WTC11 (cell line): ENCODE results near the gene SH3PXD2A. TPM values are rescaled to one million over a fixed set of nuclear protein-coding genes. Genes with fewer than 3 reads are reported as not detected.

Source experiments
- ATAC-seq: fragments of 200-7000 bp; cut with Tn5 transposase; 2 replicates; pipeline ENCODE4 v1.10.0; 2021; ENCODE audit warnings: mild to moderate bottlenecking, moderate library complexity
- CTCF ChIA-PET: fragments of 300-600 bp; sonication (Branson Sonifier 250); formaldehyde crosslinking; loops from one replicate; lab custom pipeline; 2021; ENCODE audit warnings: antibody characterized with exemption; lab: Charles Lee
- POLR2A ChIA-PET: fragments of 350-600 bp; sonication (Branson Sonifier 250); formaldehyde crosslinking; loops from one replicate; lab custom pipeline; 2021; ENCODE audit warnings: antibody characterized with exemption; lab: Charles Lee
- DNase-seq: peaks from one replicate; pipeline ENCODE4 v3.0.0; 2021; ENCODE audit warnings: low spot score
- H3K27ac Mint-ChIP-seq: 2 replicates; pipeline ENCODE4 v1.8.0; 2021; ENCODE audit warnings: mixed read lengths
- H3K27me3 Mint-ChIP-seq: 2 replicates; pipeline ENCODE4 v1.8.0; 2021; ENCODE audit warnings: low read depth, mild to moderate bottlenecking, moderate library complexity, mixed read lengths
- H3K36me3 Mint-ChIP-seq: 2 replicates; pipeline ENCODE4 v1.8.0; 2021; ENCODE audit warnings: mixed read lengths
- H3K4me1 Mint-ChIP-seq: 2 replicates; pipeline ENCODE4 v1.8.0; 2022; ENCODE audit warnings: mixed read lengths
- H3K4me3 Mint-ChIP-seq: 2 replicates; pipeline ENCODE4 v1.8.0; 2021; ENCODE audit warnings: mild to moderate bottlenecking, moderate library complexity, mixed read lengths
- H3K9me3 Mint-ChIP-seq: 2 replicates; pipeline ENCODE4 v1.8.0; 2021; ENCODE audit warnings: mixed read lengths
- ATF1 ChIP-seq: sonication (generic); formaldehyde crosslinking; IDR thresholded peaks from 2 replicates; pipeline ENCODE4 v1.8.1; 2023; ENCODE audit warnings: mild to moderate bottlenecking, moderate library complexity, missing genetic modification reagents
- ATF2 ChIP-seq: sonication (generic); formaldehyde crosslinking; IDR thresholded peaks from 2 replicates; pipeline ENCODE4 v1.8.1; 2022; ENCODE audit warnings: low read depth, missing genetic modification reagents, borderline replicate concordance
- CREB1 ChIP-seq: sonication (generic); formaldehyde crosslinking; IDR thresholded peaks from 2 replicates; pipeline ENCODE4 v1.8.0; 2023; ENCODE audit warnings: mild to moderate bottlenecking, missing genetic modification reagents
- CTCF ChIP-seq: fragments of 200-600 bp; IDR thresholded peaks from 2 replicates; pipeline ENCODE4 v1.8.0; 2022; ENCODE audit warnings: antibody characterized with exemption
- E2F4 ChIP-seq: sonication (generic); formaldehyde crosslinking; IDR thresholded peaks from 2 replicates; pipeline ENCODE4 v1.8.1; 2022; ENCODE audit warnings: low read depth, mild to moderate bottlenecking, moderate library complexity, missing genetic modification reagents, borderline replicate concordance
- E2F5 ChIP-seq: sonication (generic); formaldehyde crosslinking; IDR thresholded peaks from 2 replicates; pipeline ENCODE4 v1.8.1; 2022; ENCODE audit warnings: mild to moderate bottlenecking, moderate library complexity, missing genetic modification reagents
- ESRRA ChIP-seq: sonication (generic); formaldehyde crosslinking; IDR thresholded peaks from 2 replicates; pipeline ENCODE4 v1.8.1; 2022; ENCODE audit warnings: mild to moderate bottlenecking, missing genetic modification reagents, borderline replicate concordance
- ETV6 ChIP-seq: sonication (generic); formaldehyde crosslinking; IDR thresholded peaks from 2 replicates; pipeline ENCODE4 v1.8.1; 2022; ENCODE audit warnings: mild to moderate bottlenecking, missing genetic modification reagents
- FOXP1 ChIP-seq: sonication (generic); formaldehyde crosslinking; IDR thresholded peaks from 2 replicates; pipeline ENCODE4 v1.8.0; 2022; ENCODE audit warnings: missing genetic modification reagents, mild to moderate bottlenecking, moderate library complexity, borderline replicate concordance
- HMGA2 ChIP-seq: fragments of 250-450 bp; sonication (Bioruptor Pico); IDR thresholded peaks from 2 replicates; pipeline ENCODE4 v1.4.0; 2021; ENCODE audit warnings: mild to moderate bottlenecking, moderate library complexity
- HMGXB4 ChIP-seq: sonication (generic); formaldehyde crosslinking; IDR thresholded peaks from 2 replicates; pipeline ENCODE4 v1.8.1; 2023; ENCODE audit warnings: mild to moderate bottlenecking, moderate library complexity, missing genetic modification reagents
- MAX ChIP-seq: sonication (generic); formaldehyde crosslinking; IDR thresholded peaks from 2 replicates; pipeline ENCODE4 v1.8.0; 2022; ENCODE audit warnings: mild to moderate bottlenecking, missing genetic modification reagents
- MYBL2 ChIP-seq: sonication (generic); formaldehyde crosslinking; IDR thresholded peaks from 2 replicates; pipeline ENCODE4 v1.8.1; 2023; ENCODE audit warnings: mild to moderate bottlenecking, moderate library complexity, missing genetic modification reagents
- SMAD3 ChIP-seq: sonication (generic); formaldehyde crosslinking; IDR thresholded peaks from 2 replicates; pipeline ENCODE4 v1.8.0; 2022; ENCODE audit warnings: missing genetic modification reagents, mild to moderate bottlenecking, borderline replicate concordance
- STAT6 ChIP-seq: sonication (generic); formaldehyde crosslinking; conservative IDR thresholded peaks from 2 replicates; pipeline ENCODE4 v1.8.1; 2023; ENCODE audit warnings: mild to moderate bottlenecking, low read depth, missing genetic modification reagents, moderate library complexity
- TCF7 ChIP-seq: sonication (generic); formaldehyde crosslinking; IDR thresholded peaks from 2 replicates; pipeline ENCODE4 v1.8.0; 2022; ENCODE audit warnings: mild to moderate bottlenecking, low read depth, missing genetic modification reagents, moderate library complexity
- TEAD4 ChIP-seq: sonication (generic); formaldehyde crosslinking; IDR thresholded peaks from 2 replicates; pipeline ENCODE4 v1.8.0; 2022; ENCODE audit warnings: mild to moderate bottlenecking, missing genetic modification reagents
- ZNF232 ChIP-seq: sonication (generic); formaldehyde crosslinking; IDR thresholded peaks from 2 replicates; pipeline ENCODE4 v1.8.0; 2022; ENCODE audit warnings: mild to moderate bottlenecking, missing genetic modification reagents
- ZNF671 ChIP-seq: fragments of 250-450 bp; sonication (Bioruptor Pico); IDR thresholded peaks from 2 replicates; pipeline ENCODE4 v1.8.0; 2021; ENCODE audit warnings: mild to moderate bottlenecking
- ZSCAN18 ChIP-seq: fragments of 250-450 bp; sonication (Bioruptor Pico); IDR thresholded peaks from 2 replicates; pipeline ENCODE4 v2.1.2; 2022; ENCODE audit warnings: mild to moderate bottlenecking, moderate library complexity
- total RNA-seq: library from RNA; stranded (reverse); gene quantifications from 3 replicates; pipeline ENCODE4 v1.2.3, GENCODE V29; 2021

Gene SH3PXD2A
- total RNA-seq, 1 experiment from 2014 or later, result 15.7 TPM

GRCh38 chr10:103557455-103557854 lies 297.9 kb downstream of the SH3PXD2A start:
- H3K4me3 Mint-ChIP-seq, result no peak overlapping the region
- POLR2A ChIA-PET, result no interaction called here
- 0 out of 2 replicates have a peak, but pooled peaks cover 3% of the 10 kb centered on the region for H3K4me1 Mint-ChIP-seq
- DNase-seq, result no peak
- H3K27ac Mint-ChIP-seq, result no peak overlapping the region
- CTCF ChIA-PET, result interaction anchor here (0.8 to 3.4 kb wide), 2 partner anchors 15 to 41 kb away, joined by 3 to 12 read pairs; no protein-coding TSS in a partner anchor
- TF ChIP-seq E2F5 (CRISPR knock-in tag) (no peak), HMGXB4 (CRISPR knock-in tag) (no peak), ATF2 (CRISPR knock-in tag) (no peak), FOXP1 (CRISPR knock-in tag) (no peak), E2F4 (CRISPR knock-in tag) (no peak), CREB1 (CRISPR knock-in tag) (no peak), ZSCAN18 (no peak), STAT6 (no peak), MYBL2 (CRISPR knock-in tag) (no peak), TEAD4 (CRISPR knock-in tag) (no peak)
- TF ChIP-seq, all 79 proteins: peak for 0
- H3K36me3 Mint-ChIP-seq, result no peaks in the 10 kb centered on the region
- ATAC-seq, result no peak
- peaks cover 26% of the 10 kb centered on the region for H3K27me3 Mint-ChIP-seq
- H3K9me3 Mint-ChIP-seq, result peaks cover 3% of the 10 kb centered on the region

- POLR2A ChIA-PET, result no interaction called here
- TF ChIP-seq HMGXB4 (CRISPR knock-in tag) (no peak), ESRRA (CRISPR knock-in tag) (no peak), ZNF671 (no peak), MAX (CRISPR knock-in tag) (no peak), ATF1 (no peak), HMGA2 (CRISPR knock-in tag) (no peak), ZNF232 (no peak), CTCF (no peak), TCF7 (CRISPR knock-in tag) (no peak), ETV6 (CRISPR knock-in tag) (no peak), FOXP1 (CRISPR knock-in tag) (no peak), SMAD3 (no peak), TEAD4 (CRISPR knock-in tag) (no peak)
These were observed 298.9 kb downstream of the SH3PXD2A start for GRCh38 chr10:103556383-103557007.

More at GRCh38 chr10:103556383-103557007, 298.9 kb downstream of the SH3PXD2A start:
- Mint-ChIP-seq H3K27ac (no peak overlapping the region), H3K27me3 (peaks cover 26% of the 10 kb centered on the region), H3K4me3 (peak overlapping the region; percentile 56; the same call in 1 of the 2 replicates), H3K36me3 (no peaks in the 10 kb centered on the region), H3K4me1 (0 out of 2 replicates have a peak, but pooled peaks cover 3% of the 10 kb centered on the region), H3K9me3 (peaks cover 3% of the 10 kb centered on the region)
- CTCF ChIA-PET, result interaction anchor here (3.4 kb wide), 1 partner anchor 14 kb away, joined by 12 read pairs; no protein-coding TSS in a partner anchor
- ATAC-seq (no peak), DNase-seq (no peak)
